GM21360 (cell line): Measurements from ENCODE around the gene MSL2.
"Not testable (repeated sequence)": the region's sequence is repeated elsewhere in the genome, so short reads cannot be mapped to it uniquely, and the experiment has no call there.

Experiments used
- ATAC-seq: cut with Tn5 transposase; IDR thresholded peaks from one replicate; pipeline ENCODE4 v1.9.1; 2021; ENCODE audit warnings: mild to moderate bottlenecking, moderate library complexity; ENCODE audit not compliant: unreplicated experiment

Gene MSL2

GRCh38 chr3:136196064-136196400 is at the start of gene MSL2:
MSL2 (minus strand) TSS chr3:136196335; CDS start chr3:136195113, 1,222 bp downstream.
- ATAC-seq: no peak

GRCh38 chr3:136245691-136246090 is 49.6 kb upstream of the MSL2 start:
- ATAC-seq: no peak

GRCh38 chr3:136239094-136239493 is 43.0 kb upstream of the MSL2 start:
- no peak for ATAC-seq

GRCh38 chr3:136237961-136238649 is 42.0 kb upstream of the MSL2 start:
- no peak for ATAC-seq

- ATAC-seq: no peak
Measured at GRCh38 chr3:136237103-136237502, 41.0 kb upstream of the MSL2 start.

- no peak for ATAC-seq
Measured at GRCh38 chr3:136236109-136236508, 40.0 kb upstream of the MSL2 start.

- no peak for ATAC-seq
Measured at GRCh38 chr3:136235545-136235944, 39.4 kb upstream of the MSL2 start.

- no peak for ATAC-seq
Measured at GRCh38 chr3:136232413-136232812, 36.3 kb upstream of the MSL2 start.

- ATAC-seq: not testable (repeated sequence)
Measured at GRCh38 chr3:136222746-136223145, 26.6 kb upstream of the MSL2 start.

GRCh38 chr3:136211547-136211946 is 15.4 kb upstream of the MSL2 start:
- ATAC-seq: no peak

- no peak for ATAC-seq
Measured at GRCh38 chr3:136209921-136210320, 13.8 kb upstream of the MSL2 start.

GRCh38 chr3:136207489-136208115 is 11.5 kb upstream of the MSL2 start:
- ATAC-seq: no peak

GRCh38 chr3:136199219-136199618 is 3.1 kb upstream of the MSL2 start:
- ATAC-seq: not testable (repeated sequence)

GRCh38 chr3:136198462-136199078 is 2.4 kb upstream of the MSL2 start:
- ATAC-seq: not testable (repeated sequence)

- ATAC-seq: no peak
Measured at GRCh38 chr3:136197159-136197793, 1.1 kb upstream of the MSL2 start.

- ATAC-seq: peak; percentile 64
Measured at GRCh38 chr3:136196401-136197158, 445 bp upstream of the MSL2 start.

- ATAC-seq: peak; percentile 33
Measured at GRCh38 chr3:136195258-136196063, 674 bp downstream of the MSL2 start.

GRCh38 chr3:136194409-136195257 is 1.5 kb downstream of the MSL2 start:
- ATAC-seq: no peak
